GM18519 (cell line): ENCODE measurements around the gene ALDH3A2.
"Not testable (repeated sequence)": the region's sequence is repeated elsewhere in the genome, so short reads cannot be mapped to it uniquely, and the experiment has no call there.

ENCODE experiments used
- ATAC-seq: cut with Tn5 transposase; IDR thresholded peaks from one replicate; pipeline ENCODE4 v1.9.1; 2021; ENCODE audit warnings: mild to moderate bottlenecking, moderate library complexity; ENCODE audit not compliant: unreplicated experiment, low FRiP score

Gene ALDH3A2

GRCh38 chr17:19677736-19678379, 29.3 kb downstream of the ALDH3A2 start:
- no peak for ATAC-seq

- no peak for ATAC-seq
Observed at GRCh38 chr17:19678581-19679453, 30.3 kb downstream of the ALDH3A2 start.

- ATAC-seq: no peak
Observed at GRCh38 chr17:19683117-19683516, 34.6 kb downstream of the ALDH3A2 start.

GRCh38 chr17:19684909-19685580, 36.5 kb downstream of the ALDH3A2 start:
- not testable (repeated sequence) for ATAC-seq

- no peak for ATAC-seq
Observed at GRCh38 chr17:19686400-19687090, 38.0 kb downstream of the ALDH3A2 start.

- ATAC-seq: no peak
Observed at GRCh38 chr17:19702217-19702641, 53.7 kb downstream of the ALDH3A2 start.

GRCh38 chr17:19703106-19703827, 54.7 kb downstream of the ALDH3A2 start:
- no peak for ATAC-seq

- ATAC-seq: no peak
Observed at GRCh38 chr17:19703828-19704613, 55.5 kb downstream of the ALDH3A2 start.

- no peak for ATAC-seq
Observed at GRCh38 chr17:19705201-19705600, 56.6 kb downstream of the ALDH3A2 start.

GRCh38 chr17:19705771-19706770, 57.5 kb downstream of the ALDH3A2 start:
- ATAC-seq: no peak

- ATAC-seq: no peak
Observed at GRCh38 chr17:19706791-19707727, 58.5 kb downstream of the ALDH3A2 start.

GRCh38 chr17:19707728-19708221, 59.2 kb downstream of the ALDH3A2 start:
- ATAC-seq: no peak

GRCh38 chr17:19708431-19709175, 60.1 kb downstream of the ALDH3A2 start:
- ATAC-seq: no peak

GRCh38 chr17:19709841-19710240, 61.3 kb downstream of the ALDH3A2 start:
- ATAC-seq: no peak

- no peak for ATAC-seq
Observed at GRCh38 chr17:19712436-19713004, 64.0 kb downstream of the ALDH3A2 start.

GRCh38 chr17:19713462-19713861, 64.9 kb downstream of the ALDH3A2 start:
- no peak for ATAC-seq
